HG02623 (cell line): ENCODE data around the gene ZFR2.
"Not testable (repeated sequence)": the region's sequence is repeated elsewhere in the genome, so short reads cannot be mapped to it uniquely, and the experiment has no call there.

ENCODE experiments used
- ATAC-seq: cut with Tn5 transposase; IDR thresholded peaks from one replicate; pipeline ENCODE4 v1.9.1; 2021; ENCODE audit warnings: moderate library complexity; ENCODE audit not compliant: unreplicated experiment

Gene ZFR2

GRCh38 chr19:3774621-3775373, 94.0 kb downstream of the ZFR2 start:
- no peak for ATAC-seq

- no peak for ATAC-seq
Measured at GRCh38 chr19:3773814-3774515, 94.9 kb downstream of the ZFR2 start.

DNA sequence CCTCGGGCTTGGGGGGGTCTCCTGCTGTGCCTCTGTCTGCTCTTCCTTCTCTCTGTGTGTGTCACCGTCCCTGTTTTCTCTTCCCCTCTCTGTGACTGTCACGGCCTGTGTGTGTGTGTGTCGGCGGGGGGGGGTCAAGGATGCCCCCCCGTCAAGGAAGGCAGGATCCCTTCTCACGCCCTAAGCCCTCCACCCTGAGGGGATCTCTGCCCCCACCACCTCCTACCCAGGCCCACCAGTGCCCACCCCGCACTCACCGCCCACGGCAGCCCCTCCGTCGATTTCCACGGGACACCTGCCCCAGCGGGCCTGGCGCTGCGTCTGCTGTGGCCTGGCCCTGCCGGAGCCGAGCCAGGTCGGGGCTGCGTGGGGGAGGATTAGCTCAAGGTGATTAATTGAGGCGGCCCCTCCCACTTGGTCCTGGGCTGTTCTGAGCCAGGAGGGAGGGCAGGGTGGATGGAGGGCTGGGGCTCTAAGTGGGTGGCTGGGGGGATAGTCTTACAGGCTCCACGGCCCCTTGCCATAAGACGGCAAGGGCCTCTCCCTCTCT, 96.9 kb downstream of the ZFR2 start, which contains the start of gene RAX2:
Gene RAX2, minus strand, starts transcription at position 323 of the 550 bp plus-strand sequence. CDS start 486 bp downstream, outside the sequence.
- ATAC-seq = no peak

DNA sequence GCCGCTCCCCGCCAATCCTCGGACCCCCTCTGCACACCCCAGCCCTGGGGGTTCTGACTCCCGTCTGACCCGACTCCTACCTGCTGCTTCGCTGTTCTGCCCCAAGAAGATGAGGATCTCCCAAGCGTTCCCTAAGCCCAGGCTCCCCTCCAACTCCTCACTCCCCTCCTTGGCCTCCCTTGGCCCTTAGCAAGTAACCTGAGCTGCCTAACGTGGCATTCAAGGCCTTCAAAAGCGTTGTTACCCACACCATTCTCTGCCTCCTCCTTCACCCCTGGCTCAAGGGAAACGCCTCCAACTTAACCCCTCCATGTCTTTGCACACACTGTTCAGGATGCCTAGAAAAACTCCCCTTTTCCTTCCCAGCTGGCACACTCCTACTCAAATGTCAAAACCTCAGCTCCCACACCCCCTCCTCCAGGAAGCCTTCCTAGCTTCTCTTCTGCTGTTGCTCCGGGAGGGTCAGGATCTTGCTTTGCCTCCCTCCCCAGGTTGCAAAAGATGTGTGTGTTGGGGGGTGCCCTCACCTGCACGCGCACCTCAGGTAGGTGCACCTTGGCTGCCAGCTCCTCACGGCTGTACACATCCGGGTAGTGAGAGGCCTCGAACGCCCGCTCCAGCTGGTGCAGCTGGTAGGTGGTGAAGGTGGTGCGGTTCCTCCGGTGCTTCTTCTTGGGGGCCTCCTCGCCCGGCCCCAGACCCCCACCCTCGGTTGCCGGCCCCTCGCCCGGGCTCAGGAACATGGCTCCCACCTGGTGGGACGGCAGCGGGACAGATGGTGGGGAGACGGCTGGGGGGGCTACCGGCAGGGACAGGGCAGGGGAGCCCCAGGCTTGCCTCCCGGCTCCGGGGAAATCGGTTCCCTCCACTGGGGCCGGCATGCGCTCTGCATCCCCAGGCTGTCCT, 97.6 kb downstream of the ZFR2 start:
- ATAC-seq = no peak

DNA sequence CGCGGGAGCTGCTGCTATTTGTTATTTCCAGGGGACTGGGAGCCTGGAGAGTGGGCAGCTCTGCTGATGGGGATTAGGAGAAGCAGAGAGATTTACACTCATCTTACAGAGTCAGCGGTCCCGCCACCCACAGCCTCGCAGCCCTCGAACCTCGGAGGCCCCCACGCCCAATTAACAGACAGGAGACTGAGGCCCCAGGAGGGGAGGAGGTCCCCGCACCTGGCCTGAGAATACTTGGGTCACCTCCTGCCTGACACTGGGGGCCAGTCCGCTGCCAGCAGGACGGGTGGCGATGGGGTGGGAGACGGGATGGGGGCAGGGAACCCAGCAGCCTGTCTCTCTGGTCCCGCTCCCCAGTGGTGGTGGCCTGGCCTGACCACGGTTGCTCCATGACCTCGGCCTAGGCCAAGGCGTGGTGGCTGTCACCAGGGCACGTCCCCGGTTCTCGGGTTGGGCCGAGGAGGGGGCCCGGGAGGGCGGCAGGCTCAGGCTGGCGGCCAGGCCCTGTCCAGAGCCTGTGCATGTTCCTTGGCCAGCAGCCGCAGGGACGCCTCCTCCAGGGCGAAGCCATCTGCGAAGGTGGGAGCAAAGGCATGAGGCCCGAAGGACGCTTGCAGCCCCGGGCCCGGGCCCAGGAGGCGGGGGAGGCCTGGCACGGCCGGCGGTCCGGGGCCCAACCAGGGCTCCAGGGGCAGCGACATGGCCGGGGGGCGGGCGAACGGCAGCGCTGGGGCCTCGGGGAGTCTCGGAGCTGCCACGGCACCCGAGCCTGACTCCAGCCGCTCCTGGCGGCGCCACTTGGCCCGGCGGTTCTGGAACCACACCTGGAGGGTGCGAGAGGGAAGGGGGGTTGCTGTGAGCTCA, 98.5 kb downstream of the ZFR2 start:
- no peak for ATAC-seq

GRCh38 chr19:3769494-3769893, 99.3 kb downstream of the ZFR2 start:
- no peak for ATAC-seq

- ATAC-seq = no peak
Measured at GRCh38 chr19:3768748-3769099, 100.1 kb downstream of the ZFR2 start.

GRCh38 chr19:3768015-3768747, 100.7 kb downstream of the ZFR2 start:
- no peak for ATAC-seq

DNA sequence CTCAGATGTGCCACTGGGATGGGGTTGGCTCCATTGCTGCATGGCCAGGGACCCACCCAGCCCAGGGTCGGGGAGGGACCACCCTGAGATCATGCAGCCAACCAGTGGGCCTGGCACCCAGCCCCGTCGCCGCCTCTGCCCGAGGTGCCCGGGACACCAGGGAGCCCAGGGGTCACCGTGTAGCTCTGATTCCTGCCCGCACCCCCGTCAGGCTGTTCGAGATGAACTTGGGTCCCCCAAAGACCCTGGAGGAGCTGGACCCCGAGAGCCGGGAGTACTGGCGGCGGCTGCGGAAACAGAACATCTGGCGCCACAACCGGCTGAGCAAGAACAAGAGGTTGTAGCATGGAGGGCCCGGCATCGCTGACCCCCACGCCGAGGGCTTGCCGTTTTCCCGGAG, 101.8 kb downstream of the ZFR2 start:
- no peak for ATAC-seq

DNA sequence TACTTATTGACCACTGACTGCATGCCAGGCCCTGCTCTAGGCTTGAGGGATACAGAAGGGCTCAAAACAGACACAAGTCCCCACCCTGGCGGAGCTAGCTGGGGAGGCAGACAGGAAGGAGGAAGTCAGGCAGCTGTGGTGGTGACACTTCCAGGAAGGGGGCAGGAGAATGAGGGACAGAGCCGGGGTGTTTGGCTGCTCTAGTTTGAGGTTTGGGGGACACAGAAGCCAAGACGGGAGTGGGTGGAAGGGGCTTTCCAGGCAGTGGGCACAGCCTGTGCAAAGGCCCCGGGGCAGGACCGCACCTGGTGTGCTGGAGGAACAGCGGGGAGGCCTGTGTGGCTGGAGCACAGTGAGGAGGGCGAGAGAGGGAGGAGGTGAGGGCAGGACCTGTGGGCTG, 102.3 kb downstream of the ZFR2 start:
- no peak for ATAC-seq

DNA sequence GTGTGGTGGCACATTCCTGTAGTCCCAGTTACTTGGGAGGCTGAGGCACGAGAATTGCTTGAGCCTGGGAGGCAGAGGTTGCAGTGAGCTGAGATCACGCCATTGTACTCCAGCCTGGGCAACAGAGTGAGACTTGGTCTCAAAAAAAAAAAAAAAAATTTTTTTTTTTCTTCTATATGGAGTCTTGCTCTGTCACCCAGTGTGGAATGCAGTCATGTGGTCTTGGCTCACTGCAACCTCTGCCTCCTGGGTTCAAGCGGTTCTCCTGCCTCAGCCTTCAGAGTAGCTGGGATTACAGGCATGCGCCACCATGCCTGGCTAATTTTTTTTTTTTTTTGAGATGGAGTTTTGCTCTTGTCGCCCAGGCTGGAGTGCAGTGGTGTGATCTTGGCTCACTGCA, 103.1 kb downstream of the ZFR2 start:
- ATAC-seq = not testable (repeated sequence)

GRCh38 chr19:3765121-3765520, 103.7 kb downstream of the ZFR2 start:
- ATAC-seq = no peak

- peak; percentile 74 for ATAC-seq
Measured at GRCh38 chr19:3762501-3763459, 106.1 kb downstream of the ZFR2 start, which contains the start of gene MRPL54. Gene MRPL54, plus strand, starts transcription at chr19:3762682. Its CDS starts 19 bp downstream, at chr19:3762701.

- ATAC-seq = no peak
Measured at GRCh38 chr19:3762130-3762473, 106.7 kb downstream of the ZFR2 start.

- ATAC-seq = peak; percentile 41
Measured at GRCh38 chr19:3761382-3762129, 107.3 kb downstream of the ZFR2 start, which contains the start of gene APBA3. Gene APBA3, minus strand, starts transcription at chr19:3761692. Its CDS starts 1,428 bp downstream, at chr19:3760264.

DNA sequence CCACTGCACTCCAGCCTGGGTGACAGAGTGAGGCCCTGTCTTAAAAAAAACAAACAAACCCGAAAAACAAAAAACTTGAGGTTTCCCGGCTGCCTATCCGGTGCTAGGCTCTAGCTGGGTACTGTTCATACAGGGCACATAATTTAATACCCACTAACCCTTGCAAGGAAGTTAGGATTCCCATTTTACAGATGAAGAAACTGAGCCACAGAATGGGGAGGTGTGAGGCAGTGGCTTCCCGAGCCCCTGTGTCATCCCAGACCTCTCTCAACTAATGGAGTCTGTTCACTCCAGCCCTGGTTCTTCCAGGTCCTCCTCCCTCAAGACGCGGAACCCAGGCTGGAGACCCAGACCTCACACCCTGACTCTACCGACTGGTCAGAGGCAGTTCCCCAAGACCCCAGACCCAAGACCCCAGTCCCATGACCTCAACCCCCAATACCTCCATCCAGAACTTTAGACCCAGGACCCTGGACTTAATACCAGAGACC, 107.9 kb downstream of the ZFR2 start:
- no peak for ATAC-seq

DNA sequence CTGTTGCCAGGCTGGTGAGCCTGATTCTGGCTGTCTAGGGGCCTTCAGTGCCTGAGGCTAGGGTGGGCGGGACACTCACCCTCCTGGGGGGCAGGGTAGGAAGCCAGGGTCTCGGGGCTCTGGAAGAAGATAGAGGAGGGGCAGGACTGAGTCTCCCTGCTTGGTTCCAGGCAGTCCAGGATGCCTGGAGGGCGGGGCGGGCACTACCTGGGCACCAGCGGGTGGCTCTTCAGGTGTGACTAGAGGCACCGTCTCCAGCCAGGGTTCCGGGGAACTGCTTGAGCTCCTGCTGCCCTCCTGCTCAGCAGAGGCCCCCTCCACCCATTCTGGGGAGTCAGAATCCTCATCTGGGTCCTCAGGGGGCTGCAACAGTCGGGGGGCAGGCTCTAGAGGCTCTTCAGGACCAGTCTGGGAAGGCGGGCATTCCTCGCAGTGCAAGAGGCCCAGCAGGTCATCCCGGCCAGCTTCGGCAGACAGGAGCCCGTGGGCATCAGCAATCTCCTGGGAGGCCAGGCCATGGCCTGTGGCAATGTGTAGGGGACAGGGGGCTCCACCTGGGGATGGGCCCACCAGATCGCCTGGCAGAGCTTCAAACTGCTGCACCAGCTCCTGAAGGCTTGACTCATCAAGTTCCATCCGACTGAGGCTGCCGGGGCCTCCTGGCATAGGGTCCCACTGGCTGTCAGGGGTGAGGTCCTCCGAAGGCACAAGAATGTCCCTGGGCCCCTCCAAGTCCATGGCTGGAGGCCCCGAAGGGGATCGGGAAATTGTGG, 109.2 kb downstream of the ZFR2 start:
- no peak for ATAC-seq
